Posterior vena cava (tissue), 2 donors: ENCODE data around the gene MTMR3. TPM values are rescaled to one million over a fixed set of nuclear protein-coding genes. Genes with fewer than 3 reads are reported as not detected.
"Not testable (repeated sequence)": the region's sequence is repeated elsewhere in the genome, so short reads cannot be mapped to it uniquely, and the experiment has no call there.

ENCODE experiments used
- DNase-seq: peaks from one replicate; pipeline ENCODE4 v3.0.0-alpha.2; 2020; ENCODE audit warnings: low spot score
- intact Hi-C, 2 donors: fragments of 100-400 bp; cut with DNase I; formaldehyde crosslinking; loops; one replicate each; pipeline versions ENCODE4 v1.14.1 to v1.14.2; 2022 to 2023
- total RNA-seq, 2 donors: library from RNA; stranded (reverse); fragmentation: NEBNext Ultra II Directional; extraction: Animal tissue kit (Norgen Biotek cat#: 25700); gene quantifications; one replicate each; pipeline ENCODE4 v1.2.1, GENCODE V29; 2021
- donor health status: DM: yes; HTN: yes; CAD: no.
- donor health status: DM: yes; HTN: yes; CAD: no.

Gene MTMR3
- total RNA-seq, 2 donors from 2014 or later = 35.8 to 37.6 TPM

- intact Hi-C loops = no loop called here
- DNase-seq = no peak
Observed at GRCh38 chr22:29947410-29948384, 64.7 kb downstream of the MTMR3 start.

- intact Hi-C loops = no loop called here
- no peak for DNase-seq
Observed at GRCh38 chr22:29948385-29948769, 65.4 kb downstream of the MTMR3 start.

GRCh38 chr22:29949872-29950271, 66.9 kb downstream of the MTMR3 start:
- no peak for DNase-seq
- intact Hi-C loops = no loop called here

GRCh38 chr22:29951791-29952413, 68.9 kb downstream of the MTMR3 start:
- intact Hi-C loops = no loop called here
- no peak for DNase-seq

- no peak for DNase-seq
- intact Hi-C loops = no loop called here
Observed at GRCh38 chr22:29954203-29954855, 71.4 kb downstream of the MTMR3 start.

GRCh38 chr22:29956680-29957079, 73.7 kb downstream of the MTMR3 start:
- no peak for DNase-seq
- intact Hi-C loops = no loop called here

- intact Hi-C loops = no loop called here
- DNase-seq = no peak
Observed at GRCh38 chr22:29958170-29958569, 75.2 kb downstream of the MTMR3 start.

GRCh38 chr22:29964776-29965175, 81.8 kb downstream of the MTMR3 start:
- intact Hi-C loops = no loop called here
- no peak for DNase-seq

GRCh38 chr22:29967461-29967860, 84.5 kb downstream of the MTMR3 start:
- intact Hi-C loops = no loop called here
- DNase-seq = no peak

GRCh38 chr22:29971607-29972006, 88.6 kb downstream of the MTMR3 start:
- intact Hi-C loops = no loop called here
- no peak for DNase-seq

GRCh38 chr22:29972121-29972520, 89.1 kb downstream of the MTMR3 start:
- intact Hi-C loops = no loop called here
- DNase-seq = no peak

GRCh38 chr22:29973269-29973668, 90.3 kb downstream of the MTMR3 start:
- intact Hi-C loops = no loop called here

GRCh38 chr22:29973680-29974079, 90.7 kb downstream of the MTMR3 start:
- intact Hi-C loops, DNase-seq: not testable (repeated sequence)

More at GRCh38 chr22:29973269-29973668, 90.3 kb downstream of the MTMR3 start:
- no peak for DNase-seq

- no peak for DNase-seq
- intact Hi-C loops = no loop called here
Observed at GRCh38 chr22:29975494-29975893, 92.5 kb downstream of the MTMR3 start.

GRCh38 chr22:29977107-29977506, 94.1 kb downstream of the MTMR3 start:
- intact Hi-C loops = no loop called here
- DNase-seq = no peak

- no peak for DNase-seq
- intact Hi-C loops = loop anchor here in 1 of 2 donors (10.0 kb wide), 1 partner anchor 65 kb away; no protein-coding TSS in a partner anchor
Observed at GRCh38 chr22:29979777-29980321, 96.9 kb downstream of the MTMR3 start.

GRCh38 chr22:29983296-29983917, 100.4 kb downstream of the MTMR3 start:
- DNase-seq = no peak
- intact Hi-C loops = loop anchor here in 1 of 2 donors (10.0 kb wide), 1 partner anchor 61 kb away; no protein-coding TSS in a partner anchor

GRCh38 chr22:29985912-29986311, 102.9 kb downstream of the MTMR3 start:
- no peak for DNase-seq
- intact Hi-C loops = loop anchor here in 1 of 2 donors (10.0 kb wide), 1 partner anchor 59 kb away; no protein-coding TSS in a partner anchor

GRCh38 chr22:29987137-29987536, 104.2 kb downstream of the MTMR3 start:
- no peak for DNase-seq
- intact Hi-C loops = loop anchor here in 1 of 2 donors (10.0 kb wide), 1 partner anchor 58 kb away; no protein-coding TSS in a partner anchor
